ENCODE measurements around the gene SH3RF3. TPM values are rescaled to one million over a fixed set of nuclear protein-coding genes. Genes with fewer than 3 reads are reported as not detected.

The SH3RF3 gene
- total and polyA plus RNA-seq, 12 donors = 0.72 to 19.1 (median 12.2) TPM

DNA sequence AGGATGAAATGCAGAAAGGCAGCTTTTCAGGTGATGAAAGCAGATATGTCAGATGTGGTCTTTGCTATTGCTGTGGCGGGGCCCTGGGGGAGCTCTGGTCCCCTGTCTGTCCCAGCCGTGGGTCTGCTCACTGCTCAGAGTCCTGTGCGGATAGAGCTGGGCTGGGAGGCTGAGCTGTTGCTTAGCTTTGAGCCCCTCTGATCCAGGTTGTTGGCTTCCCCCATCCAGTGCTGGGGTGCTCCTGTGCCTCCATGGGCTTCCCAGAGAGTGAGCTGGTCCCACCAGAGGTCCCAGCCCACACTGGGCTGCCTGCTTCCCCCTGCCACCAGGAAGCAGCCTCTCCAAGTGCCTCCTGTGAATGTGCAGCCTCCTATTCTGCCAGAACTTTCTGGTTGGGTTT lies 55.4 kb downstream of the SH3RF3 start:
- intact Hi-C loops (cut with DNase I) = no loop called here
- 92 to 100% (median 96%) methylated on average over 2 to 3 of the region's 3 CpGs for WGBS, 4 donors
- peak overlapping the region in 3 of 5 donors; percentile 8 to 87 (median 87) for H3K27ac ChIP-seq
- H3K36me3 ChIP-seq (replicated peaks in 1 of 2) = no peaks in the 10 kb centered on the region
- H3K9me3 ChIP-seq (replicated peaks in 1 of 3) = no peaks in the 10 kb centered on the region
- TF ChIP-seq POLR2A (IDR thresholded peaks at IDR 0.05) = no peak
- TF ChIP-seq, protein P1, sequence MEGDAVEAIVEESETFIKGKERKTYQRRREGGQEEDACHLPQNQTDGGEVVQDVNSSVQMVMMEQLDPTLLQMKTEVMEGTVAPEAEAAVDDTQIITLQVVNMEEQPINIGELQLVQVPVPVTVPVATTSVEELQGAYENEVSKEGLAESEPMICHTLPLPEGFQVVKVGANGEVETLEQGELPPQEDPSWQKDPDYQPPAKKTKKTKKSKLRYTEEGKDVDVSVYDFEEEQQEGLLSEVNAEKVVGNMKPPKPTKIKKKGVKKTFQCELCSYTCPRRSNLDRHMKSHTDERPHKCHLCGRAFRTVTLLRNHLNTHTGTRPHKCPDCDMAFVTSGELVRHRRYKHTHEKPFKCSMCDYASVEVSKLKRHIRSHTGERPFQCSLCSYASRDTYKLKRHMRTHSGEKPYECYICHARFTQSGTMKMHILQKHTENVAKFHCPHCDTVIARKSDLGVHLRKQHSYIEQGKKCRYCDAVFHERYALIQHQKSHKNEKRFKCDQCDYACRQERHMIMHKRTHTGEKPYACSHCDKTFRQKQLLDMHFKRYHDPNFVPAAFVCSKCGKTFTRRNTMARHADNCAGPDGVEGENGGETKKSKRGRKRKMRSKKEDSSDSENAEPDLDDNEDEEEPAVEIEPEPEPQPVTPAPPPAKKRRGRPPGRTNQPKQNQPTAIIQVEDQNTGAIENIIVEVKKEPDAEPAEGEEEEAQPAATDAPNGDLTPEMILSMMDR (IDR thresholded peaks at IDR 0.05) = no peak
- H3K4me3 ChIP-seq = no peak overlapping the region
- peak in 2 of 7 donors; percentile 18 to 45 for DNase-seq
- no peaks in the 10 kb centered on the region for H3K27me3 ChIP-seq
- peaks cover 19 to 20% of the 10 kb centered on the region in 2 donors for H3K4me1 ChIP-seq (replicated peaks in 1 of 2)

DNA sequence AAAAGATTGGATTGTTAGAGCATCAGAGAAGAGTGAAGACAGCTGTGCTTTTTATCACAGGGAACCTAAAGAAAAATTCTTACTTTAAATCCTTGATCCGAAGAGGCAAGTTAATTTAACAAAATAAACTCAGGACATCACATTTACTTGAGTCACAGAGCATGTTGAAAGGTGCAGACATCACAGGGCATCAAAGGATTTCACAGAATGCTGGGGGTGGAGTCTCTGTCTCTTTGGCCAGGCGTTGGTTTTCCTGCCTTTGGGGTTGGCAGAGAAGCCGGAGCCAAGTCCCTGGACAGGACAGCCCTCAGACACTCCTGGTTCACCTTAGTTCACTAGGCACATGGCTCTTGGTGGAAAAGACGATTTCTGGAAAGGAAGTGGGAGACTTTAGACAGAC lies 56.3 kb downstream of the SH3RF3 start:
- Histone ChIP-seq H3K4me1 (replicated peaks in 1 of 2) (peaks cover 19 to 20% of the 10 kb centered on the region in 2 donors), H3K4me3 (no peak overlapping the region), H3K36me3 (replicated peaks in 1 of 2) (no peaks in the 10 kb centered on the region), H3K27me3 (no peaks in the 10 kb centered on the region), H3K27ac (peak overlapping the region; percentile 79 to 94 (median 87)), H3K9me3 (replicated peaks in 1 of 3) (no peaks in the 10 kb centered on the region)
- peak; percentile 69 to 94 (median 88) for DNase-seq
- WGBS, 4 donors = 7 to 23% (median 20%) methylated on average over 4 of the region's 4 CpGs
- TF ChIP-seq, protein P1 (IDR thresholded peaks at IDR 0.05) = no peak
- no peak for TF ChIP-seq POLR2A (IDR thresholded peaks at IDR 0.05)
- intact Hi-C loops (cut with DNase I) = loop anchor here in 1 of 2 donors (5.0 kb wide), 1 partner anchor 53 kb away; no protein-coding TSS in a partner anchor

DNA sequence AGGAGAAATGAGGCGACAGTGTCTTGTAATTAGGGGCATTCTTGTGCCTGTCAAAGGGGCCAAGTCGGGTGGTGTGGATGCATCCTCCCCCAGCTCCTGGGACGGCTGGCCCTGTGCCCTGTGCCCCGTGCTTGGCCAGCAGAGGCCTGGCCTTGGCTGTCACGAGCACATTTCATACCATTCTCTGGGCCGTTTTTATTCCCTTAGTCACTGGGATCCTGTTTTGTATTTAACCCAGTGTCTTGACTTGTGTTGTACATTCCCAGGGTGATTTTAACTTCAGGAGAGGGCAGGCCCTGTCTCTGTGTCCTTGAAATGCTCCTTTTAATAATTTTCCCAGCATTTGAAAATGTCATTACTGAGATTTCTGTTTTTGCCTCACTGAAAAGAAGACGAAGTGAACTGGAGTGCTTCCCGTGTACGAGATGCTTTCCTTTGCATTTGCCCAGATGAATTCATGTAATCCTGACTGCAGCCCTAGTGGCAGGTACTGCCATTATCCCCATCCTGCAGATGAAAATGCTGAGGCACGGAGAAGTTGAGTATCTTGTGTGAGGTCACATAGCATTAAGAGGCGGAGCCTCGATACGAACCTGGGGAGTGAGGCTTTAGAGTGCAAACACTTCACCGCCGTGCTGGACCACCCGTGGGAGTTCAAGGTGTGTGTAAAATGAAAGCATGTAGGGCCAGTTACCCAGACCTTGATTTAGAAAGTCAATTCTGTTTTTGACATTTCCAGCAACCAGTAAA lies 57.0 kb downstream of the SH3RF3 start:
- Histone ChIP-seq H3K4me1 (replicated peaks in 1 of 2) (peaks cover 19 to 20% of the 10 kb centered on the region in 2 donors), H3K9me3 (replicated peaks in 1 of 3) (no peaks in the 10 kb centered on the region), H3K27me3 (no peaks in the 10 kb centered on the region), H3K36me3 (replicated peaks in 1 of 2) (no peaks in the 10 kb centered on the region), H3K27ac (peak overlapping the region; percentile 79 to 94 (median 87)), H3K4me3 (no peak overlapping the region)
- TF ChIP-seq, protein P1 (IDR thresholded peaks at IDR 0.05) = peak in 4 of 6 experiments; percentile 5 to 26 (median 20)
- TF ChIP-seq POLR2A (IDR thresholded peaks at IDR 0.05) = peak in 1 of 2 donors; percentile 61
- intact Hi-C loops (cut with DNase I) = loop anchor here in 1 of 2 donors (5.0 kb wide), 1 partner anchor 54 kb away; no protein-coding TSS in a partner anchor
- DNase-seq = peak; percentile 81 to 92 (median 87)
- 38 to 51% (median 41%) methylated on average over 16 of the region's 16 CpGs for WGBS, 4 donors

DNA sequence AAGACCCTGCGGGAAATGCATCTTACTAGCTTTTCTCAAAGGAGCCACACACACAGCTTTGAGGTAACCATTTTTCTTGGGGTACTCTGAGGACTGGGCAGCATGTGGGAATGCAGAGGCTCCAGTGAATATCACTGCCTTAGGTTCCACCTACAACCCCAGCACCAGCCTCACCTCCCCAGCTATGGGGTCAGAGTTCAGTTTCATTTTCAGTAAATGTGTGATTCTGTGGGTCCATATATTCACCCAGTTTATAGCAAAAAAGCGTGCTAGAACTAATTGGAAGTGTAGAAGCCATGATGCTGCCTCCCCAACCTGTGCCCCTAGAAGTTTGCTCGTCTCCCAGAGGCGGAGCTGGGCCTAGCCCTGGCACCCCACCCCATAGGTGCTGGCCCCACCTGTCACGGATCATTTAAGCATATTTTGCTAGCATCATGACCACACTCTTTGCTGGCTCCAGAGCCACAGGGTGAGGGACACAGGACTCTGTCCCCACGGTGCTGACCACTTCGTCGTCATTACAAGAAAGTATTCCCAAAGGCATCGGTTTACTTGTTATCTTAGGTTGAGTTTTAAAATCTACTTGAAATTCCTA lies 57.7 kb downstream of the SH3RF3 start:
- peak overlapping the region; percentile 79 to 94 (median 87) for H3K27ac ChIP-seq
- no peaks in the 10 kb centered on the region for H3K27me3 ChIP-seq
- TF ChIP-seq, protein P1 (IDR thresholded peaks at IDR 0.05) = no peak
- TF ChIP-seq POLR2A (IDR thresholded peaks at IDR 0.05) = no peak
- intact Hi-C loops (cut with DNase I) = loop anchor here in 1 of 2 donors (5.0 kb wide), 1 partner anchor 54 kb away; no protein-coding TSS in a partner anchor
- H3K36me3 ChIP-seq (replicated peaks in 1 of 2) = no peaks in the 10 kb centered on the region
- no peak overlapping the region for H3K4me3 ChIP-seq
- H3K4me1 ChIP-seq (replicated peaks in 1 of 2) = peaks cover 19 to 20% of the 10 kb centered on the region in 2 donors
- H3K9me3 ChIP-seq (replicated peaks in 1 of 3) = no peaks in the 10 kb centered on the region
- WGBS, 4 donors = 91 to 95% (median 94%) methylated on average over 9 of the region's 9 CpGs
- DNase-seq = peak in 2 of 7 donors; percentile 19 to 51

Measured in adrenal gland (tissue), 12 donors.